Stimulated activated CD4-positive, alpha-beta T cell treated with anti-CD3 and anti-CD28 coated beads, Interleukin-1b, Interleukin-23, amount 100 ng/mL, for 1 hour (primary cell): ENCODE data around the gene TSC22D1.
"Not testable (repeated sequence)": the region's sequence is repeated elsewhere in the genome, so short reads cannot be mapped to it uniquely, and the experiment has no call there.

Experiments
- DNase-seq, 2 donors: peaks; one replicate each; pipeline ENCODE4 v3.0.0-alpha.2; 2020; ENCODE audit warnings: low read depth in 2 of 2

Gene TSC22D1

GRCh38 chr13:44575741-44576350, at the start of gene TSC22D1:
TSC22D1 (minus strand) TSS chr13:44576330; CDS start chr13:44576074, 256 bp downstream.
- peak; percentile 26 to 27 for DNase-seq

DNA sequence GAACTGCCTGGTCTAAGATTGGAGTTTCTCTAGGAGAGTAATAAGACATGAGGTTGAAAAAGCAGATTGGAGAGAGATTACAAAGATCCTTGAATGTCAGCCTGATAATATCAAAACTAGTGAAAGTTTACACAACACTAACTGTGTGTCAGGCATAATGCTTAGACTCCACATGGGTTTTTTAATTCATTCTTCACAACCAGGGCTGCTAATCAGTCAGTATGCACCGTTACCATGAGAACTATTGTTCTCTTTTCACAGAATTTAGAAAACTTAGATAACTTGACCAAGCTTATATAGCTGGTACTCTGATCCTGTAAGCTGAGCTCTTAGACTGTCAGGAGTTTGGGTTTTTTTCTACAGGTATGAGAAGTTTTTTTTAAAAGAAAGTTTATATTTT, 46.6 kb upstream of the TSC22D1 start:
- no peak for DNase-seq

- no peak for DNase-seq
Observed at GRCh38 chr13:44622261-44622660, 46.1 kb upstream of the TSC22D1 start.

GRCh38 chr13:44620057-44620456, 43.9 kb upstream of the TSC22D1 start:
- no peak for DNase-seq

- no peak for DNase-seq
Observed at GRCh38 chr13:44619651-44620050, 43.5 kb upstream of the TSC22D1 start.

DNA sequence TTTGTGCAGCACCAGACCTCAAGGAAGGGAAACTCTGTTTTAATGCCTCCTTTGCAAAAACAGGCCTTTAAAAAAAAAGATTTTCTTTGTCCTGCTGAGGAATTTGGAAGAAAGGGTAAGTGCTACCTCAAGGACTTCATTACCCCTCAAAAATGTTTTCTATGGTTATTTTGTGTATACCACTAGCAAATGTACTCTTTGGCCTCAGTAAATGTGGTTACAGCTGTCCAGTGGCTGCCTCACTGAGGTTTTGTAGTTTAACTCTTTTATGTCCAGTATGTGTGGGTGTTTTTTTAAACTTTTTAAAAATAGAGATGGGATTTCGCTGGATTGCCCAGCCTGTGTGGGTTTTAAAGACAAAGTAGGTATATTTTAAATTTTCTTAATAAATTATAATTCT, 42.2 kb upstream of the TSC22D1 start:
- DNase-seq: no peak

DNA sequence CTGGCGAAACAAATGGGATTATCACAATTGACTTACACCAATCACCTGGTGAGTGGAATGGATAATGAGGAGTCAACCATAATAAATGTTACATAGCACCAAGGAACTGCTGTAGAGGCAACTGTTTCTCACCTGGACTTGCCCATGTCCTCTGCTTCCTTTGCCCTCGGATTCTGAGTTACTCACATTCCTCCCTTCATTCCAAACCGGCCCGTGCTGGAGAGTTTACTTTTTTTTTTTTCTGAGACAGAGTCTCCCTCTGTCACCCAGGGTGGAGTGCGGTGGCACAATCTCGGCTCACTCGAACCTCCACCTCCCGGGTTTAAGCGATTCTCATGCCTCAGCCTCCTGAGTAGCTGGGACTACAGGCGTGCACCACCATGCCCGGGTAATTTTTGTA, 41.5 kb upstream of the TSC22D1 start:
- DNase-seq: no peak

DNA sequence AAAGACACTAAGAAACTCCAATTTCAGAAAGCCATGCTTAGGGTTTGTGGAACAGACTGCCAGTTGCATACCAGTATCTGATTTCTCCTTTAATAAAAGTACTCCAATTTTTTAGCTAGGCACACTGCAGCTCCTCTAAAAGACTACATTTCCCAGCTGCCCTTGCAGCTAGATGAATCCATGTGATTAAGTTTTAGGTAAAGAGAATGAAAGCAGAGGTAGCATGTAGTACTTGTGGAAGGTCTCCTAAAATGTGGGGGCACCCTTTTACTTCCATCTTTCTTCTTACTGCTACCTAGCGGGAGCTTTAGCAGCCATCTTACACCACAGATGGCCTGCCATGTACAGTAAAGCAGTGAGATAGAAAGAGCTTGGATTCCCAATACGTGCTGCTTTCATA, 33.0 kb upstream of the TSC22D1 start:
- DNase-seq: no peak

DNA sequence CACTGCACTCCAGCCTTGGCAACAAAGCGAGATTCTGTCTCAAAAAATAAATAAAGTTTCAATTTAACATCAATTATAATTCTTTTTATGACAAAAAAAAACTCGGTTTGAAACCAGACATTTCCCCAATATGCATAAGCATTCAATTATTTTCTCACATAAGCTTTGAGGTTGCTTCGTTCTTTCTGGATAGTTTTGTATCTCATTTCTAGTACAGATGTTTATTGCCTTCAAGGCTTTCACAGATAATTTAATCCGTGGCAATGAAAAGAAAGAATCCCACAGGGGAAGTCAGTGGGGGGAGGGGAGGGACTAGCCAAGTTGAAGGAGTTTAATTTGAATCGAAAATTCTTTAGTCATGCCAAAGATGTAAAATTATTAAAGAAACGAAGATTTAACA, 29.6 kb upstream of the TSC22D1 start:
- no peak for DNase-seq

DNA sequence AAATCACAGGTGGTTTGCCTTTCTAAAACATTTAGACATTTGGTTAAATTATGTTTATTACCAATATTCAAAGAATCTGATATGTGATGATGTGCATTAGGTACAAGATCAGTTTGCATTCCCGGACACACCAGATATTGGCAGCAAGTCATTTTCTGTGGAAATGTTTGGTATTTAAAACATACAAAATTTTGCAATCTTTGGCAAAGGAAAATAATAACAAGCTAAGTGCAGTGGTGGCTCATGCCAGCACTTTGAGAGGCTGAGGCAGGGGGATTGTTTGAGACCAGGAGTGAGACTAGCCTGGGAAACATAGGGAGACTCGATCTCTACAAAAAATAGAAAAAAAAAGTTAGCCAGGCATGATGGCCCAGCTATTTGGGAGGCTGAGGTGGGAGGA, 29.1 kb upstream of the TSC22D1 start:
- DNase-seq: no peak

GRCh38 chr13:44601586-44601985, 25.5 kb upstream of the TSC22D1 start:
- DNase-seq: no peak

DNA sequence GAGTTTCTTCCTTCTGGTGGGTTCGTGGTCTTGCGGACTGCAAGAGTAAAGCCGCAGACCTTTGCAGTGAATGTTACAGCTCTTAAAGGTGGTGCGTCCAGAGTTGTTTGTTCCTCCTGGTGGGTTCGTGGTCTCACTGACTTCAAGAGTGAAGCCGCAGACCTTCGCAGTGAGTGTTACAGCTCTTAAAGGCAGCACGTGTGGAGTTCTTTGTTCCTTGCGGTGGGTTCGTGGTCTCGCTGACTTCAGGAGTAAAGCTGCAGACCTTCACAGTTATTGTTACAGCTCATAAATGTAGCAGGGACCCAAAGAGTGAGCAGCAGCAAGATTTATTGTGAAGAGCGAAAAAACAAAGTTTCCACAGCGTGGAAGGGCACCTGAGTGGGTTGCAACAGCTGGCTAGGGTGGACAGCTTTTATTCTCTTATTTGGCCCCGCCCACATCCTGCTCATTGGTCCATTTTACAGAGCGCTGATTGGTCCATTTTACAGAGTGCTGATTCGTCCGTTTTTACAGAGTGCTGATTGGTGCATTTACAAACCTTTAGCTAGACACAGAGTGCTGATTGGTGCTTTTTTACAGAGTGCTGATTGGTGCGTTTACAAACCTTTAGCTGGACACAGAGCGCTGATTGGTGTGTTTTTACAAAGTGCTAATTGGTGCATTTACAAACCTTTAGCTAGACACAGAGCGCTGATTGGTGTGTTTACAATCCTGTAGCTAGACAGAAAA, 17.9 kb upstream of the TSC22D1 start:
- not testable (repeated sequence) for DNase-seq

GRCh38 chr13:44592216-44592847, 16.2 kb upstream of the TSC22D1 start:
- DNase-seq: no peak

DNA sequence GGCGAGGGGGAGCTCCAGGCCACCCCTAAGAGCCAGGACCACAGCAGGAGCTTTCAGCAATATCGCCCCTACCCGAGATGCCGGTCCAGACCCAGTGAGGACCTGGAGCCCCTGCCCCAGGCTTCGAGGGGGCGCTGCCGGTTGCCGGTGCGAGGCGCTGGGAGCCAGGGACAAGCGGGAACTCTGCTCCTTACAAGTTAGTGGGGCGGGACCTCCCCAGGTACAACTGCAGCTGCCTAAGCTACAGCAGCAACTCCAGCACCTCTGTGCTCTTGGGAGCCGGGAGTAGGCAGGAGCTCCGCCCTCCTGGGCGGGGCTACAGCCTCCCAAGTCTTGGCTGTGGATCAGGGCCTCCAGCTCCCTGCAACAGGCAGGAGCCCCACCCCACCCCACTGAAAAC, 15.2 kb upstream of the TSC22D1 start:
- DNase-seq: no peak

GRCh38 chr13:44583137-44583536, 7.0 kb upstream of the TSC22D1 start:
- no peak for DNase-seq

DNA sequence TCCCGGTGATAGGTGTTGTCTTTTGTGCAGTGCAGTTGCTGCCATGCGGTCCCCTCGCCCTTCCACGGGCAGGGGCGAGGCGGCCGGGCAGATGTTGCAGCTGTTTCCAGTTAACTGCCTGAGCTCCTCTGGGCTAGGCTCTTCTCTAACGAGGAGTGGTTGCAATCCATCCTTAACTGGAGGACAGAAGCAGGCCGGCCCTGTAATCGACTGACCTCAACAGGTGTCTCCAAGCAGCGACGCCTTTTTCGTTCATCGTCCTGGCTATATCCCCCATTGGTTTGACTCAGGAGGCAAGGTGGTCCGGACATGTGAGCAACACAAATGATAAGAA, 1.9 kb upstream of the TSC22D1 start:
- no peak for DNase-seq

DNA sequence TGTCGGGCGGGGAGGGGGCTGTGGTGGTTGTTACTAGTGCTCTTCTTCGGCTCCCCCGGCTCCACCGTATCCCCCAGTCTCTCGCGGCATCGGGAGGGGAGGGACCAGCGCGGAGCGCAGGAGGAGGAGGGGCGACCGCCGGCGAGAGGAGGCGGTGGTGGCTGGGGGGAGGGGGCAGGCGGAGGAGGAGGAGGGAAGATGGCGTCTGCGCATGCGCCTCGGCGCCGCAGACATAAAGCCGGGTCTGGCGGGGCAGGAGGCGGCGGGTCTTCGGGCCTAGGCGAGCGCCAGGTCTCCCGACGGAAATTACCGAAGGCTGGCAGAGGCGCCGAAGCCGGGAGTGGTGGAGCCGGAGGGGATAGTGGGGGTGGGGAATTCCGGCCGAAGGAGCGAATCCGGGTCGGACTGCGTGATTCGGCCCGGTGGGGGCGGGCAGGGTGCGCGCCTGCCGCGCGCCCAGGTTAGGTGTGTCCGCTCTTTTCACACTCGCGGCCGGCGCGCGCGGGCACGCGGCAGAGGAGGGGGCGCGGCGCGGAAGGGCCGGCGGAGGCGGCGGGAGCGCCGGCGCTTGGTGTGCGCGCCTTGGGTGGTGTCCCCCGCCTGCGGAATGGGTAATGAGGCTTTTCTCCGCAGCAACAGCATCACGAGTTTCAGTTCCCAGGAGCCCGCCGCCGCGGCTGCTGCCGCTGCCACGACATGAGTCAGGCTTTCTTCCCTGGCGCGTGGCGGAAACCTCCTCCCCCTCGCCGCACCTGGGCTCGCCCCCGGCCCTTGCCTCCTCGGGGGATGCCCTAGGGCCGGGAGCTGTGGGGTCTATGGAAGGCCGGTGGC, 1.3 kb upstream of the TSC22D1 start:
- peak; percentile 93 to 94 for DNase-seq

- peak; percentile 2 to 24 for DNase-seq
Observed at GRCh38 chr13:44576351-44577235, 463 bp upstream of the TSC22D1 start.

DNA sequence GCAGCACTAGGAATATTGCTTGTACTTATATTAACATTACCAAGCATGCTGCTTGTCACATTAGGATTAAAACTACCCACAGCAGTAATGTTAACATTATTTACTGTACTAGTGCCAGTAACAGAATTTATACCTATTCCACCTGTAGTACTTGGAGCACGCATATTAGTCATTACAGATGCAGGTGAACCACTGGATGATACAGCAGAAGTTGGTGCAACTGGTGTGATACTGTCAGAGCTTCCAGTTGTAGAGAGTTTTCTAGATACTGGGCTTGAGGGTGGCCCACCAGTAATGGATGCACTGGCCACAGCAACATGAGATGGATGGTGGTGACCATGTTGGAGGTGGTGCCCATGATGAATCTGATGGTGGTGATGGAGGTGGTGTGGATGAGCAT, 1.1 kb downstream of the TSC22D1 start:
- no peak for DNase-seq

GRCh38 chr13:44574466-44574855, 1.7 kb downstream of the TSC22D1 start:
- DNase-seq: no peak

DNA sequence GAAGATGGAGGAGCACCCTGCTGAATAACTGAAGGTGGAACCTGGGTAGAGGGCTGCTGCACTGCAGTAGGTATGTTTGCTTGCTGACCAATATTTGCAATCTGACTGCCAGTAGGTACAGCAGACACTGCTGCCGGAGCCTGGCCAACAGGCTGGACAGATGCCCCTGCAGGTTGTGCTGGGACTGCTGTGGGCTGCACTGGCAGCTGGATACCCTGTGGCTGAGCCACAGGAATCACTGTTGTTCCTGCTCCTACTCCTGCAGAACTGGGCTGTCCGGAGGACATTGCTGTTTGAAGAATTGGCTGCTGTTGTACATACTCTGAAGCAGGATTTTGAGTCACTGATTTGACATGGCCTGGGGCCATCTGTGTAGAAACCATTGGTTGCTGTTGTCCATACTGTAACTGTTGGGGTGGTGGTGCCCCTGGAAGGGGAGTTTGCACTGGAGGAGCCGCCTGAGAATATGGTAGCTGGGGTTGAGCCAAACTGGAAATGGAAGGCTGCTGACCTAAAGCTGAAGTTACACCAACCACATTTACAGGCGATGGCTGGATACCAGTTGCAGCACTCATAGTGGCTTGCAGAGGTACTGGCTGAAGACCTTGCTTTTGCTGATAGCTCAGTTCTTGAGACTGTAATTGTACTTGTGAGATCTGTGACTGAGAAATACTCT, 2.2 kb downstream of the TSC22D1 start:
- no peak for DNase-seq
